ENCODE measurements around the gene BTG4.

GRCh38 chr11:111559800-111560464 is 47.7 kb upstream of the BTG4 start:
- TF ChIP-seq, protein P1, sequence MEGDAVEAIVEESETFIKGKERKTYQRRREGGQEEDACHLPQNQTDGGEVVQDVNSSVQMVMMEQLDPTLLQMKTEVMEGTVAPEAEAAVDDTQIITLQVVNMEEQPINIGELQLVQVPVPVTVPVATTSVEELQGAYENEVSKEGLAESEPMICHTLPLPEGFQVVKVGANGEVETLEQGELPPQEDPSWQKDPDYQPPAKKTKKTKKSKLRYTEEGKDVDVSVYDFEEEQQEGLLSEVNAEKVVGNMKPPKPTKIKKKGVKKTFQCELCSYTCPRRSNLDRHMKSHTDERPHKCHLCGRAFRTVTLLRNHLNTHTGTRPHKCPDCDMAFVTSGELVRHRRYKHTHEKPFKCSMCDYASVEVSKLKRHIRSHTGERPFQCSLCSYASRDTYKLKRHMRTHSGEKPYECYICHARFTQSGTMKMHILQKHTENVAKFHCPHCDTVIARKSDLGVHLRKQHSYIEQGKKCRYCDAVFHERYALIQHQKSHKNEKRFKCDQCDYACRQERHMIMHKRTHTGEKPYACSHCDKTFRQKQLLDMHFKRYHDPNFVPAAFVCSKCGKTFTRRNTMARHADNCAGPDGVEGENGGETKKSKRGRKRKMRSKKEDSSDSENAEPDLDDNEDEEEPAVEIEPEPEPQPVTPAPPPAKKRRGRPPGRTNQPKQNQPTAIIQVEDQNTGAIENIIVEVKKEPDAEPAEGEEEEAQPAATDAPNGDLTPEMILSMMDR (IDR thresholded peaks at IDR 0.05; ENCODE audit: low read depth, low read length), result no peak
- no peak for TF ChIP-seq EZH2phosphoT487 (IDR thresholded peaks at IDR 0.05; ENCODE audit: low read depth)
